Measurements from ENCODE around the gene ZNF14.
A peak's percentile ranks its signal among the peaks of the same experiment; 100 is the strongest.
"Not testable (repeated sequence)": the region's sequence is repeated elsewhere in the genome, so short reads cannot be mapped to it uniquely, and the experiment has no call there.

ZNF14 gene

DNA sequence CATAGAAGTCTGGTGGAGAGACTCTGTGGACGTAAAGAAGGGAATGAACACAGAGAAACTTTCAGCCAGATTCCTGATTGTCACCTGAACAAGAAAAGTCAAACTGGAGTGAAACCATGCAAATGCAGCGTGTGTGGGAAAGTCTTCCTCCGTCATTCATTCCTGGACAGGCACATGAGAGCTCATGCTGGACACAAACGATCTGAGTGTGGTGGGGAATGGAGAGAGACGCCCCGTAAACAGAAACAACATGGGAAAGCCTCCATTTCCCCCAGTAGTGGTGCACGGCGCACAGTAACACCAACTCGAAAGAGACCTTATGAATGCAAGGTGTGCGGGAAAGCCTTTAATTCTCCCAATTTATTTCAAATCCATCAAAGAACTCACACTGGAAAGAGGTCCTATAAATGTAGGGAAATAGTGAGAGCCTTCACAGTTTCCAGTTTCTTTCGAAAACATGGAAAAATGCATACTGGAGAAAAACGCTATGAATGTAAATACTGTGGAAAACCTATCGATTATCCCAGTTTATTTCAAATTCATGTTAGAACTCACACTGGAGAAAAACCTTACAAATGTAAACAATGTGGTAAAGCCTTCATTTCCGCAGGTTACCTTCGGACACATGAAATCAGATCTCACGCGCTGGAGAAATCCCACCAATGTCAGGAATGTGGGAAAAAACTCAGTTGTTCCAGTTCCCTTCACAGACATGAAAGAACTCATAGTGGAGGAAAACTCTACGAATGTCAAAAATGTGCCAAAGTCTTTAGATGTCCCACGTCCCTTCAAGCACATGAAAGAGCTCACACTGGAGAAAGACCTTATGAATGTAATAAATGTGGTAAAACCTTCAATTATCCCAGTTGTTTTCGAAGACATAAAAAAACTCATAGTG lies 53.5 kb downstream of the ZNF14 start:
- peaks cover 11% of the 10 kb centered on the region for H3K4me1 Mint-ChIP-seq (ENCODE audit: low read depth)
- peaks cover 57% of the 10 kb centered on the region for H3K36me3 Mint-ChIP-seq
- no peak overlapping the region for H3K27ac Mint-ChIP-seq
- no peaks in the 10 kb centered on the region for H3K27me3 Mint-ChIP-seq
- H3K4me3 Mint-ChIP-seq: peak overlapping the region; percentile 17
- H3K9me3 Mint-ChIP-seq (ENCODE audit: low read depth): peaks cover 16% of the 10 kb centered on the region

DNA sequence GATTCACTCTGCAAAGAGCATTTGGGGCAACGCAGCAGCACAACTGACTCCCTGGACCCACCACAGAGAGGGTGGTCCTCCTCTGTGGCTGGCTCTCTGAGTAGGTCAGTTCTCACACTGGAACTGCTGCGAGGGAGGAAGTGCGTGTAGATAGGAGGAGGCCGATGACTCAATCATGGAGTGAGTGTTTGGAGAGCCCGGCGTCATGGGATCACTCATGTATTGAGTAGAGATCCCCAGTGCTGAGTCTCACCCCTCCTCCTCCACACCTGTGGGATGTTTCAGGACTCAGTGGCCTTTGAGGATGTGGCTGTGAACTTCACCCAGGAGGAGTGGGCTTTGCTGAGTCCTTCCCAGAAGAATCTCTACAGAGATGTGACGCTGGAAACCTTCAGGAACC lies 55.3 kb downstream of the ZNF14 start:
- Mint-ChIP-seq H3K27ac (no peak overlapping the region), H3K9me3 (ENCODE audit: low read depth) (peaks cover 8% of the 10 kb centered on the region), H3K4me1 (ENCODE audit: low read depth) (peaks cover 12% of the 10 kb centered on the region), H3K4me3 (no peak overlapping the region), H3K36me3 (peaks cover 54% of the 10 kb centered on the region), H3K27me3 (no peaks in the 10 kb centered on the region)

DNA sequence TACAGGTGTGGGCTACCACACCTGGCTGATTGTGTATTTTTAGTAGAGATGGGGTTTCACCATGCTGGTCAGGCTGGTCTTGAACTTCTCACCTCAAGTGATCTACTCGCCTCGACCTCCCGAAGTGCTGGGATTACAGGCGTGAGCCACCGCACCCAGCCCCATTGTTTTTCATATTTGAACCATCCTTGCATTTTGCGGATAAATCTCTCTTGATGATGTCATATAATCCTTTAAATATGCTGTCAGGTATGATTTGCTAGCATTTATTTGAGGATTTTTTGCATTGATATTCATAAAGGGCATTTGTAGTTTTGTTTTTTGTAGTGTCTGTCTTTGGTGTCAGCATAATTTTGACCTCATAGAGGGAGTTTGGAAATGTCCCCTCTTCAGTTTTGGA lies 58.6 kb downstream of the ZNF14 start:
- Mint-ChIP-seq H3K36me3 (peaks cover 45% of the 10 kb centered on the region), H3K27ac (no peak overlapping the region), H3K4me3 (peak overlapping the region; percentile 32), H3K4me1 (ENCODE audit: low read depth) (peaks cover 22% of the 10 kb centered on the region), H3K9me3 (ENCODE audit: low read depth) (no peaks in the 10 kb centered on the region), H3K27me3 (no peaks in the 10 kb centered on the region)

DNA sequence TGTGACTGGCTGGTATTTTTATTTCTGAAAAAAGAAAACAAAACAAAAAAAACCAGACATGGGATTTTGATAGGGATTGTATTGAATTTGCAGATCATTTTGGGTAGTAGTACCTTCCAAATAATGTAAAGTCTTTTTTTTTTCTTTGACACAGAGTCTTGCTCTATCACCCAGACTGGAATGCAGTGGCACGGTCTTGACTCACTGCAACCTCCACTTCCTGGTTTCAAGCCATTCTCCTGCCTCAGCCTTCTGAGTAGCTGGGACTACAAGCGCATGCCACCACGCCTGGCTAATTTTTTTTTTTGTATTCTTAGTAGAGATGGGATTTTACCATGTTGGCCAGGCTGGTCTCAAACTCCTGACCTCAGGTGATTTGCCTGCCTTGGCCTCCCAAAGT lies 60.1 kb downstream of the ZNF14 start:
- H3K4me3 Mint-ChIP-seq: peak overlapping the region; percentile 20
- peaks cover 29% of the 10 kb centered on the region for H3K4me1 Mint-ChIP-seq (ENCODE audit: low read depth)
- H3K9me3 Mint-ChIP-seq (ENCODE audit: low read depth): no peaks in the 10 kb centered on the region
- no peak overlapping the region for H3K27ac Mint-ChIP-seq
- no peaks in the 10 kb centered on the region for H3K27me3 Mint-ChIP-seq
- H3K36me3 Mint-ChIP-seq: peaks cover 33% of the 10 kb centered on the region

DNA sequence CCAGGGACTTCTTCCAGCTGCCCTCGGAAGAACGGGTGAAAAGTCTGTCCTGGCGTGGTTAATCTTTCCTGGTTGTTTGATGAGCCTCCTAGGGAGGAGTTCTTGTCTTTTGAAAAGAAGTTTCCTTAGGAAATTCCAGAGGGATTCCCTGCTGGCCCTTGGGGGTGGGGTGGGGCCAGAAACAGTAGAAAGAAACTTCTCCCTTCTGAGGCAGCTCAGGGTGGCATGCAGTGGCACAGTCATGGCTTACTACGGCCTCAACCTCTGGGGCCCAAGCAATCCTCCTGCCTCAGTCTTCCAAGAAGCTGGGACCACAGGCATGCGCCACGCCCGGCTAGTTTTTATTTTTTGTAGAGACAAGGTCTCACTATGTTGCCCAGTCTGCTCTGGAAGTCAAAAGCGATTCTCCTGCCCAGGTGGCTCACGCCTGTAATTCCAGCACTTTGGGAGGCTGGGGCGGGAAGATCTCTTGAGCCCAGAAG lies 62.8 kb downstream of the ZNF14 start:
- Mint-ChIP-seq H3K27me3 (no peaks in the 10 kb centered on the region), H3K4me1 (ENCODE audit: low read depth) (peaks cover 29% of the 10 kb centered on the region), H3K27ac (peak overlapping the region; percentile 93), H3K36me3 (peaks cover 14% of the 10 kb centered on the region), H3K9me3 (ENCODE audit: low read depth) (no peaks in the 10 kb centered on the region), H3K4me3 (peak overlapping the region; percentile 91)

DNA sequence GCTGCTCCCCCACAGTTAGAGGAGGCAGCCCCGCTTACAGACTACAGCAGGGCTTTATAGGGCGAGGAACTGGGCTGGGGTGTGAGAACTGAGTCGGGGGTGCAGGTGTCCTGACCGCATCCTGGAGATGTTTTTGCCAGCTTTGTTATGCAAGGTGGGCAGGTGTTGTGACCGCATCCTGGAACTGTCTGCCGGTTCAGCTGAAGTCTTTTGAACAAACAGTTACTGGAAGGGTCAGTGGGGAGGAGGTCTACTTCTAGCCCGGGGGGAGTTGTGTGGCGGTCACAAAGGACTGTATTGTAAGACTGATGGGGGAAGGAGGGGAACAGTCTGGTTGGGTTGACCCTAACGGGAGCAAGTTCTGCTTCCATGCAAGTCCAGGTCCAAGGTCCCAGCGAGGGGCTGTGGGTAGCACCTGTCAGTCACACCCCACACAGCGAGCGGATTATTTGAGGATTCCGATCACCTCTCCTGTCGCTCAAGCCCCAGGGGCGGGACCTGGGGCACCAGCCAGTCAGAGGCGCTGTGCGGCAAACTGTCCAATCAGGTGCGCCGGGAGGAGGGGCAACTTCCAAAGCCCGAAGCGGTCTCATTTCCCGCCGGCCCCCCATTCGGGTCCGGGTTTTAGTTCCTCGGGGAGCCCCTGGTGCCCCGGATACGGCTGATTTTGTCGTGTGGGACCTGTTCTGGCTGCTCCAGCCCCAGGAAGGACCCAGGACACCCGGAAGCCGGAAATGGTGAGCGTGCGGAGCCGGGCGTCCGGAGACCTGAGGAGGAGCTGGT lies 64.5 kb downstream of the ZNF14 start, which contains the start of gene ZNF101:
Gene ZNF101, plus strand, starts transcription at position 610 of the 783 bp plus-strand sequence. Its CDS starts 125 bp downstream, at position 735.
- Mint-ChIP-seq H3K9me3 (ENCODE audit: low read depth) (no peaks in the 10 kb centered on the region), H3K27ac (peak within 1 kb of the TSS; percentile 96), H3K27me3 (no peaks in the 10 kb centered on the region), H3K4me1 (ENCODE audit: low read depth) (peaks cover 27% of the 10 kb centered on the region), H3K36me3 (peaks cover 7% of the 10 kb centered on the region), H3K4me3 (peak within 1 kb of the TSS; percentile 92)

DNA sequence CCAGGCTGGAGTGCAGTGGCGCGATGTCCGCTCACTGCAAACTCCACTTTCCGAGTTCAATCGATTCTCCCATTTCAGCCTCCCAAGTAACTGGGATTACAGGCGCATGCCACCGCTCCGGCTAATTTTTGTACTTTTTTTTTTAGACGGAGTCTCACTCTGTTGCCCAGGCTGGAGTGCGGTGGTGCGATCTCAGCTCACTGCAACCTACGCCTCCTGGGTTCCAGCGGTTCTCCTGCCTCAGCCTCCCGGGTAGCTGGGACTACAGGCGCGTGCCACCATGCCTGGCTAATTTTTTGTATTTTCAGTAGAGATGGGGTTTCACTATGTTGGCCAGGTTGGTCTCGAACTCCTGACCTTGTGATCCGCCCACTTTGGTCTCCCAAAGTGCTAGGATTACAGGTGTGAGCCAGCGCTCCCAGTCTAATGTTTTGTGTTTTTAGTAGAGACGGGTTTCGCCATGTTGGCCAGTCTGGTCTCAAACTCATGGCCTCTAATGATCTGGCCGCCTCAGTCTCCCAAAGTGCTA lies 67.4 kb downstream of the ZNF14 start:
- H3K36me3 Mint-ChIP-seq; H3K4me3 Mint-ChIP-seq; H3K27ac Mint-ChIP-seq; H3K9me3 Mint-ChIP-seq (ENCODE audit: low read depth); H3K27me3 Mint-ChIP-seq: not testable (repeated sequence)
- peaks cover 40% of the 10 kb centered on the region for H3K4me1 Mint-ChIP-seq (ENCODE audit: low read depth)

DNA sequence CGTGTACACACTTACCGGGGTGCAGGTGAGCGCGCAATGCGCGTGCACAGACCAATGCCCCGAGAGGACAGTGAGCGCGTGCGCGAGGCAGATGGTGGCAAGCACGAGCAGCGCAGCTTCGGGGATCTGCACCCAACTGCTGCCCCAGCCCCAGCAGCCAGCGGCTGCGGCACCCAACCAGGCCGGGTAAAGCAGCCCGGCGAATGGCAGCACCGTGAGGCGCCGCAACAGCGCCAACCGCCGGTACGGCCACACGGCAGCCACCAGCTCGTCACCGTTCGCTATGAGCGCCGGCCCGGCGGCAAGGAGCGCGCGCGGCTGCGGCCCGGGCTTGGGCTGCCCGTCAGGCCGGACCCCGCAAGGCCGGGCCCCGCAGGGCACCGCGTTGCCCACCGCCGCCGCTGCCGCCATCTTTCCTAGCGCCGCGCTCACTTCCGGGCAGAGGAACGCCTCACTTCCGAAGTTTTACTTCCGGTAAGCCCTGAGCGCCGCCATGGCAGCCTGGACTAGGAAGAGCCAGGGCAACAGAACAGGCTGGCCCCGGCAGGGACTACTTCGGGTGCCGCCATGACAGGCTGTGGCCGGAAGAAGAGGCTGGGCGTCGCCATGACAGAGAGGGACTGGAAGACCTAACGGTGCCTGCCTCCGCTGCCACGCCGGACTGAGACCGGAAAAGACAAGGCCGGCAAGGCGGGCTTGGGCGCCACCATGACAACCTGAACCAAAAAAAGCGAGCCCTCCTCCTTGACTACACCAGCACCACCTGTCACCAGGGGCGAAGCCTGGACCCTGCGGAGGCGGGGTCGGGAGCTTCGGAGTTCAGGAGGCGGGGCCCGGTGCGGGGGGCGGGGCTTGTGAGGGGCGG lies 69.4 kb downstream of the ZNF14 start, which contains the start of gene ATP13A1:
Gene ATP13A1, minus strand, starts transcription at position 421 of the 865 bp plus-strand sequence. Its CDS starts 10 bp downstream, at position 411.
- H3K36me3 Mint-ChIP-seq: peaks cover 4% of the 10 kb centered on the region
- H3K27ac Mint-ChIP-seq: peak within 1 kb of the TSS; percentile 97
- no peaks in the 10 kb centered on the region for H3K9me3 Mint-ChIP-seq (ENCODE audit: low read depth)
- H3K4me3 Mint-ChIP-seq: peak within 1 kb of the TSS; percentile 93
- H3K27me3 Mint-ChIP-seq: no peaks in the 10 kb centered on the region
- peaks cover 38% of the 10 kb centered on the region for H3K4me1 Mint-ChIP-seq (ENCODE audit: low read depth)

DNA sequence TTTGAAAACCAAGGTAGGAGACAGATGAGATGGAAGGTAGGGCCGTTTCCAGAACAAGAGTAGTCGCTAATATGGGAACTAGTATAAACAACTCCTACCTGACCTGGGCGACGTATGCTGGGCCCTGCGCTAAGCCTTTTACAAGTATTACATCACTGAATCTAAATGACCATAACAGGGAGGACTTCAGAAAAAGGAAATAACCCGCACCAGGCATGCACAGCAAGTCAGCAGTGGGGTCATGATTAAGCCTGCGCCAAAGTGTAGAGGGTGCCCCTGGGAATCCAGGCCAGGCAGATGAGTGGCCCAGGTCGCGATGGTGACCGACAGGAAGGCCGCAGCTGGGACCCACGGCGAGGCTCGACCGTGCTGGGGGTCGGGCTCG lies 70.0 kb downstream of the ZNF14 start:
- Mint-ChIP-seq H3K4me1 (ENCODE audit: low read depth) (peaks cover 32% of the 10 kb centered on the region), H3K27ac (peak overlapping the region; percentile 97), H3K27me3 (no peaks in the 10 kb centered on the region), H3K4me3 (peak overlapping the region; percentile 93), H3K36me3 (peaks cover 9% of the 10 kb centered on the region), H3K9me3 (ENCODE audit: low read depth) (no peaks in the 10 kb centered on the region)

DNA sequence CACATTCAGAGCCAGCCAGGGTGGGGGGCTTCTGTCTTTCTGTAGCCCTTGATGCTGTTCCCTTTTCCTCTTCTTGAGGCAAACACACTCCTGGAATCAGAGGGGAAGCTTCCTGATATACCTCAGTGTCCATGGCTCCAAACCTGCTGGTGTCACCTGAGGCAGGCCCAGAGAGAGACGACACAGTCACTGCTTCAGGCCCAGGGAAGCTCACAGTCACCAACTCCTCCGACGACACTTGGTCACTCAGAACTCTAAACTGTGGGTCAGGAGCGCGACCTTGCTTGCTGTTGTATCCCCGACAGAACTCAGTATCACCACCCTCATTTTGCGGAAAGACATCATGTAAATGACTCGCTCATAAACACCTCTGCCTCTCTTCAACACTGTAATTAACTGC lies 70.6 kb downstream of the ZNF14 start:
- H3K27ac Mint-ChIP-seq: peak overlapping the region; percentile 97
- H3K4me1 Mint-ChIP-seq (ENCODE audit: low read depth): peaks cover 28% of the 10 kb centered on the region
- H3K27me3 Mint-ChIP-seq: no peaks in the 10 kb centered on the region
- peak overlapping the region; percentile 93 for H3K4me3 Mint-ChIP-seq
- H3K36me3 Mint-ChIP-seq: peaks cover 9% of the 10 kb centered on the region
- no peaks in the 10 kb centered on the region for H3K9me3 Mint-ChIP-seq (ENCODE audit: low read depth)

DNA sequence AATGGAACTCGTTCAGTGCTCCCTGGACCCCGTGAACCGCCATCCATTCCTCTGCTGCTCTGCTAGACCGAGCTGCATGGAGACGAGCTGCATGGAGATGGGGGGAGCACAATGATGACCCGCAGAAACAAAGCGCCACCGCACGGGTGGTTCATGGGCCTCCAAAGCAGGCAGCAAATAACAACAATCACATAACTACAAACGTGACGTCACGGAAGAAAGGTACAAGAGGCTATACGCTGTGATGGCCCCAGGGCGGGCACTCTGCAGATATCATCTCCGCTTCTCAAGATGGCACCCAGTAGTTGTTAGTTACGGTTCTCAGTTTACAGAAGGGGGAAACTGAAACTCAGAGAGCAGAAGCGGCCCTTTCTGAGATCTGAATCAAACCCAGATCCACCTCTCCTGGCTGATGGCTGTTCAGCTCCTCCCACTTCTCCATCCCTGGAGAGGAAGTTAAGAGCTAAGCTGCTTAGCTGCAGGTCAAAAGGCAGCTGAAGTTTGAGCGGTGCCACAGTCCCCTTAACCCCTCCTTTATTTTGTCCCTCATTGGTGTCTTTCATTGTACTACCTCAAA lies 71.1 kb downstream of the ZNF14 start:
- no peaks in the 10 kb centered on the region for H3K27me3 Mint-ChIP-seq
- H3K9me3 Mint-ChIP-seq (ENCODE audit: low read depth): no peaks in the 10 kb centered on the region
- peak overlapping the region; percentile 93 for H3K4me3 Mint-ChIP-seq
- peaks cover 9% of the 10 kb centered on the region for H3K36me3 Mint-ChIP-seq
- H3K27ac Mint-ChIP-seq: peak overlapping the region; percentile 97
- peaks cover 26% of the 10 kb centered on the region for H3K4me1 Mint-ChIP-seq (ENCODE audit: low read depth)

DNA sequence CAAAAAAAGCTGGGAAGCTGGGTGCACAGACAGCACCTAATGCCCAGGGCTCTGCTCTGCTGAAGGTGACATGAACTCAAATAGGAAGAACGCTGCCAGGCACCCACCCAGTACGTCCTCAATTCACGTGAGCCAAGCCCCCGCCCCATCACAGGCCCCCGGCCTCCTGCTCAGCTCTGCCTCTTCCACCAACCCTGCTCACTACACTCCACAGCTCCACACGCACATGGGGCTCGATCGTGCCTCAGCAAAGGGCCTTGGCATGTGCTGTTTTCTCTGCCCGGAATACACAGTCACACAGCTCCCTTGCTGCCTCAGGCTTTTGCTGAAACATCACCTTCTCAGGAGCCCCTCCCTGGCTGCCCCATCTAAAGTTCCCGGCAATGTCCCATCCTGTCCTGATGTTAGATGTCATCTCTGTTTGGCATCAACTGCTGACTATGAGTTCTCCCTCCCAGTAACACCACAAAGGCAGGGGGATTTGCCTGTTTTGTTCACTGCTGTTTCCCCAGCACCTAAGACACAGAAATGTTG lies 71.7 kb downstream of the ZNF14 start:
- Mint-ChIP-seq H3K27ac (peak overlapping the region; percentile 97), H3K36me3 (peaks cover 9% of the 10 kb centered on the region), H3K4me3 (peak overlapping the region; percentile 93), H3K9me3 (ENCODE audit: low read depth) (no peaks in the 10 kb centered on the region), H3K27me3 (no peaks in the 10 kb centered on the region), H3K4me1 (ENCODE audit: low read depth) (peaks cover 24% of the 10 kb centered on the region)

All from activated naive CD8-positive, alpha-beta T cell (primary cell).